GM19438 (cell line): ENCODE measurements around the gene CREM.
A peak's percentile ranks its signal among the peaks of the same experiment; 100 is the strongest.

ENCODE experiments used
- ATAC-seq: cut with Tn5 transposase; IDR thresholded peaks from one replicate; pipeline ENCODE4 v1.9.1; 2021; ENCODE audit warnings: low read depth; ENCODE audit not compliant: unreplicated experiment

Gene CREM

GRCh38 chr10:35133586-35133985 lies 6.9 kb downstream of the CREM start:
- ATAC-seq, result no peak

- ATAC-seq, result no peak
Measured at GRCh38 chr10:35135861-35136260, 9.2 kb downstream of the CREM start.

DNA sequence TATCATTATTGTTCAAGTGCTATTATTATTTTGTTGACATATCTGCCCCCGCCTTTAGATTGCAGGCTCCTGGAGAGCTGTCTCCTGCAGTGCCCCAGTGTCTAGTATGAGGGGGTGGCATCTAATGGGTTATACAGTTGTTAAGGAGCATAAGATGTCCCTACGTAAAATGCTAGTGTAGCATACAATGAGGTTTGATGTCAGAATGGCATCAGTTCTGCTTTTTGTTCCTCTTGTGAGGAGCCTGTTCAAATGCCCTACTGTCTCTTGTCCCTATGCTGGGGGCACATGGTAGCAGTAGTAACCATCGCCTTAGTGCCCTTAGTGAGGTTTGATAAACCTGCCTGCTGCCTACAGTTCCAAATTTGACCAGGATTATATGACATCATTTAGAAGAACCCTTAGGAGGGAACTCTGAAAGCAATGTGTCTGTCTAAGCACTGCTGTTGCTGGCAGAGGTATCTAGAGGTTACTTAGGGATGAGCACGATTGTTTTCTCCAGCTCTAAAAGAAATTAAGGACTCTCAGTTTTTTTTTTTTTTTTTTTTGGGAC lies 9.7 kb downstream of the CREM start:
- ATAC-seq, result no peak

DNA sequence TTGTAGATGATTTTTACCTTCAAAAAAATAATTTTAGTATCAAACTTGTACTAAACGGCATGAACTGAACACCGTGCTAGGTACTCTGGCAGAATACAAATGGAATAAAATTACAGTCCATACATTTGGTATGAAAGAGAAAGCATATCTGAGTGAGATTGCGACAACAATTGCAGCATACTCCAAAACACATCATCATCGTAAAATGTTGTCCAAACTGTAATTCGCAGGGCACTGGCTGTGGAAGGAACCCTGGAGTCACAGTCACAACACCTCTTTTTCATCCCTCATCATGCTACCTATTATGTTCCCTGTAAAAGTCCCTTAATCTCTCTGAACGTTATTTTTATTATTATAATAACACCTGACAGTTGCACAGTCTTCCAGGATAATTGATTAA lies 13.5 kb downstream of the CREM start:
- no peak for ATAC-seq

DNA sequence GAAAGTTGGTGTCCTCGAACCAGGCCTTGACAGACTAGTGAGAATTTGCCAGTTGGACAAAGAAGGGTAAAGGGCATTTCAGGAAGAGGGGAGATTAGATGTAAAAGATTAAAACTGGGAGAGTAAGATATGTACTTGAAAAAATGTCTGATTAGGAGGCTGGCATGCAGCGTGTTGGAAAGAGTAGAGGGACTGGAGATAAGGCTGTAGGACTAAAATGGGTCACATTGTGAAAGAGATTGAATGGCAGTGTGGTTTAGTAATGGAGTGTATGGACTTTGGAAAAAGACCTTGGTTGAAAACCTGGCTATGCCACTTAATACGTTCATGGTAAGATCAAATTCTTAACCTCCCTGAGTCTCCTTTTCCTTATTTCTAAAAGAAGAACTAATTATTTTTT lies 14.1 kb downstream of the CREM start:
- no peak for ATAC-seq

- ATAC-seq, result no peak
Measured at GRCh38 chr10:35150308-35150707, 23.7 kb downstream of the CREM start.

DNA sequence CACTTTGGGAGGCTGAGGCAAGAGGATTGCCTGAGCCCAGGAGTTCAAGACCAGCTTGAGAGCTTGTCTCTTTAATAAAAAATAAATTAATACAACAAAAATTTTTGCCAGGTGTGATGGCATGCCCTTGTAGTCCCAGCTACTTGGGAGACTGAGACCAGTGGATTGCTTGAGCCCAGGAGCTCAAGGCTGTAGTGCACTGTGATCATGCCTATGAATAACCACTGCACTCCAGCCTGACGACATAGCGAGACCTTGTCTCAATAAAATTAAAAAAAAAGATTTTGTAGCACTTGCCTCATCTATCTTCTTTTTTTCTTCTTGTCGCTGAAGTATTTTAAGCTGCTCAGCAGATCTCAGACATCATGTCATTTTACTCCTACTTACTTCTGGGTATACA lies 26.3 kb downstream of the CREM start:
- no peak for ATAC-seq

GRCh38 chr10:35153716-35154115 lies 27.1 kb downstream of the CREM start:
- ATAC-seq, result no peak

DNA sequence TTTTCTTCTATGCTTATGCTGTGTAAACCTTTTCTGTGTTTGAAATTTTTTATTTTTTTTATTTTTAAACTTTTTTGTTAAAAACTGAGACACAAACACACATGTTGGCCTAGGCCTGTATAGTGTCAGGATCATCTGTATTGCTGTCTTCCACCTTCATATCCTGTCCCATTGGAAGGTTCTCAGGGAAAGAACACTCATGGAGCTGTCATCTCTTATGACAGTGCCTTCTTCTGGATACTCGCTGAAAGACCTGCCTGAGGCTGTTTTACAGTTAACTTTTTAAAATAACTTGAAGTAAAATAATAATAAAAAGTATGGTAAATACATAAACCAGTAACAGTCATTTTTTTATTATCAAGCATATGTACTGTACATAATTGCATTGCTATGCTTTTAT lies 34.1 kb downstream of the CREM start:
- no peak for ATAC-seq

DNA sequence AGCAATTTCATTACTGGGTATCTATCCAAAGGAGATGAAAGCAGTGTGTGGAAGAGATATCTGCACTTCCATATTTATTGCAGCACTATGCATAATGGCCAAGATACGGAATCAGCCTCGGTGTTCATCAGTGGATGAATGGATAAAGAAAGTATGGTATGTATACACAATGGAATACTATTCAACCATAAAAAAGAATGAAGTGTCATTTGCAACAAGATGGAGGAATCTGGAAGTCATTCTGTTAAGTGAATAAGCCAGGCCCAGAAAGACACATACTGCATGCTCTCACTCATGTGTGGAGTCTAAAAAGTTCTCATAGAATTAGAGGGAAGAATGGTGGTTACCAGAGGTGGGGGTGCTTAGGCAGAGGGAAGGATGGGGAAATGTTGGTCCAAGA lies 35.3 kb downstream of the CREM start:
- ATAC-seq, result no peak

DNA sequence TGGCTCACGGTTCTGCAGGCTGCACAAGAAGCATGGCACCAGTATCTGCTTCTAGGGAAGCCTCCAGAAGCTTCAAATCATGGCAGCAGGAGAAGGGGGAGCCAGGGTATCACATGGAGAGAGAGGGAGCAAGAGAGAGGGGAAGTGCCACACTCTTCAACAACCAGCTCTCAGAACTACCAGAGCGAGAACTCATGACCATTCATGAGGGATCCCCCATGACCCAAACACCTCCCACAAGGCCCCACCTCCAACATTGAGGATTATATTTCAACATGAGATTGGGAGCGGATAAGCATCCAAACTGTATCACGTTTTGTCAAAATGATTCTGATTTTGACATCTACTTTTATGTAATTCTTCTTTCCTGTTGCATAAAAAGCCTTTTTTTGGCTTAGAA lies 38.5 kb downstream of the CREM start:
- ATAC-seq, result no peak

- no peak for ATAC-seq
Measured at GRCh38 chr10:35165811-35166210, 39.2 kb downstream of the CREM start.

GRCh38 chr10:35166607-35167006 lies 40.0 kb downstream of the CREM start:
- no peak for ATAC-seq

GRCh38 chr10:35167342-35167741 lies 40.7 kb downstream of the CREM start:
- ATAC-seq, result no peak

GRCh38 chr10:35172146-35172545 lies 45.5 kb downstream of the CREM start:
- ATAC-seq, result no peak

- ATAC-seq, result no peak
Measured at GRCh38 chr10:35172574-35172973, 45.9 kb downstream of the CREM start.

GRCh38 chr10:35178331-35178730 lies 51.7 kb downstream of the CREM start:
- ATAC-seq, result no peak

GRCh38 chr10:35182631-35183510 lies 56.2 kb downstream of the CREM start:
- no peak for ATAC-seq

- ATAC-seq, result peak; percentile 50
Measured at GRCh38 chr10:35184527-35185171, 58.0 kb downstream of the CREM start.

GRCh38 chr10:35185260-35186034 lies 58.8 kb downstream of the CREM start:
- peak; percentile 59 for ATAC-seq

DNA sequence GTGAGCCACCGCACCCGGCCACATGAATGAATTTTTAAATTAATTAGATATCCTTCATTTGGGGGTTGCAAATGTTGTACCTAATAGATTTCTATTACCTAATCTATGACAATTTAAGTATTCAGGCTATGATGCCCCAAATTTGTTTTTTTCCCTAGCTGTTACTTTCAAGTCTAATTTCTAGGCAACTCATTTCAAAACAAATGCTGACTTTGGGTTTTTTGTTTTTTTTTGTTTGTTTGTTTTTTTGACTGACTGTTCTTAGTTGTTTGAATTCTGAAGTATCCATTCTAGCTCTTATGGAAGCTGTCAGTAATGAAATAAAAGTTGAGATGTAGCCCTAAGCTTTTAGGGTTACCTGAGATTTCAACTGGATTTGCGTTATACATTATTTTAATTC lies 62.3 kb downstream of the CREM start:
- no peak for ATAC-seq
